ENCODE data around the gene ZNF598.
A peak's percentile ranks its signal among the peaks of the same experiment; 100 is the strongest.
"Not testable (repeated sequence)": the region's sequence is repeated elsewhere in the genome, so short reads cannot be mapped to it uniquely, and the experiment has no call there.

The ZNF598 gene

DNA sequence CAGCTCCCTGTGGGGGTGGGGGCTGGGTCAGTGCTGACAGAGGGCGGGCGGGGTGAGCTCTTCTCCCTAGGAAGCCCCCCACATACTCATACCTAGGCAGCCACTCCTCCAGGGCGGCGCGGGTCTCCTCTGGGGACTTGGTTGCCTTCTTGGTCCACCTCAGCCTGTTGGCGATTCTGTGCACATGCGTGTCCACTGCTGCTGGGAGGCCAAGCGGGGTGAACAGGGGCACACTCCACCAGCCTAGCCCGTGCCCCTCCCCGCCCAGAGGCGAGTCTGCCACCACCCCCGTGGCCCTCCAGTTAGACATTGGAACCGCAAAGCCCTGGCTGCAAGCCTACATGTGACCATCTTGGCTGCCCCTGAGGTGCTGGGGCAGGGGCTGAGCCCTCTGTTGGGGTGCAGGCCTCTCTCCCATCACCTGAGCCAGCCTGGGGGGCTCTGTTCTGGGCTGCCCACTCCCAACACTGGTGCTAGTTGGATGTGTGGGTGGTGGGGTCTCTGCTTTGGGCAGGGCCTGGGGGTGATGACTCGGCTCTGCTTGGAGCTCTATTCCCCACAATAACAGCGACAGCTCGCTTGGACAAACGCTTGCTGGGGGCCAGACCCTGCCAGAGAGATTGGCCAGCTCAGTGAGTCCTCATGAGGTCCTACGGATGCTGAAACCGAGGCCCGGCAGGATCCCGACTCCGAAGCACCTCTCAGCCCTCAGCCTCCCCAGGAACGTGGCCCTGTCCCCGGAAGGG, 30.6 kb upstream of the ZNF598 start:
- DNase-seq, result no peak

DNA sequence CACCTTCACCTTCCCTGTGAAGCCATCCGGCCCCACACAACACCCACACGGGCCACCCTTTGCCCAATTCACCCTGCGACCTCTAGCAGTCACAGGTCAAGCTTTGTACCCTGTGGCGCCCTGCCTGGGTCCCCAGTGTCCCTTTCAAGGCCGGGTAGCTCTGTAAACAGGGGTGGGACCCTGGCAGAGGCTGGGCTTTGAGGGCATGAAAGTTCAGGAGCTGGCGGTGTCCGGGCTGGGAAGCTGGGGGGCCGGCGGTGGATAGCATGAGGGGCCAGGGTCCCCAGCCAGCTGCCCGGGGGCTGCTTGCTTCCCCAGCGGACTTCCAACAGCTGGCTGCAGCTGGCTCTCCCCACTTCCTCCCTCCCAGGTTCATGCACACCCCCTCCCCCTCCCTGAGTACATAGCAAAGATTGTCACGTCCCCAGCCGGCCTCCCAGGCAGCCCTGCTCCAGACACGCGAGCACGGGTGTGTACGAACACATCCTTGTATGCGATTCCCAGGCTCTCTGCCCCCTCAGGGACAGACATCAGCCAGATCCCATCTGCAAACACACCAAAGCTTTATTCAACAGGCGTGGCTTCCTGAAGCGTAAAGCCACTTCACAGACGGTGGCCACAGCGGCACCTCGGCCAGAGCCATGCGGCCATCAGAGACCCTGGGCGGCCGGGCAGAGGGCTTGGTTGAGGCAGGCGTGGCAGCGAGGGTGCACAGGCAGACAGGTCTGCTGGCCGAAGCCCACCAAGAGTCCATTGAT, 29.8 kb upstream of the ZNF598 start:
- peak; percentile 82 for DNase-seq

DNA sequence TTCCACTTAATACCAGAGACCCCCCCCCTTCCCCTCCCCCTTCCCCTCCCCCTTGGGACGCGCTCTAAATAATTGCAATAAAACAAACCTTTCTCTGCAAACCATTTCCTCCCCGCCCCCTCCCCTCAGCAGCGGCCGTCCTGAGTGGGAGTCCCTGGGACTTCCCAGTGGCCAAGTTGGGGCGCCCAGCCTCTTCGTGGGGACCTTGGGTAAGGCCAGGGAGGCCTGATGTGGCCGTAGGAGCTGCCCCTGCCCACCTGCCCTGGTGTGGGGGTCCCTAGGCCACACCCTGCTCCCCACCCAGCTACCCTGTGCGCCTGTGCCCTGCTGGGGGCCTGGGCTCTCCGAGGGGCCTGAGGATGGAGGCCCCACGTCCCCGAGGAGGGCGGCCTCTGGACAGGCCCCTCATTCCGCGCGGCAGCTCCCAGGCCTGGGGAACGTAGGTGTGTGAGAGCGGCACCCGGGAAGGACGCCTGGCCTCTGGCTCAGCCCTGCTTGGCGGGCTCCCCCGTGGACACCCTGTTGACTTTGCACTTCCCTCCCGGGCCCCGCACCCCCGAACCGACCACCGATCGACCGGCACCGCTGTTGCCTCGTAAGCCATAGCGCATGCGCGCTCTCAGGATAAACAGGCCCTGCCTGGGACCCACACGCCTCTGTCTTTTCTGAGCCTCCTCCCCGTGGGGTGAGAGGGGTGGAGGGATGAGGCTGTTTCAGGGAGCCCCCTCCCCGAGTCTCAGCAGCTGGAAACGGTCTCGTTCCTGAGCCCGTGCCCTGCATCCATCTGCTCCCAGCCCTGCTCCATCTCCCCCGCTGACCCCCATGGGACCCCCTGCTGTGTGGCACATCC, 29.0 kb upstream of the ZNF598 start:
- DNase-seq, result peak; percentile 66

DNA sequence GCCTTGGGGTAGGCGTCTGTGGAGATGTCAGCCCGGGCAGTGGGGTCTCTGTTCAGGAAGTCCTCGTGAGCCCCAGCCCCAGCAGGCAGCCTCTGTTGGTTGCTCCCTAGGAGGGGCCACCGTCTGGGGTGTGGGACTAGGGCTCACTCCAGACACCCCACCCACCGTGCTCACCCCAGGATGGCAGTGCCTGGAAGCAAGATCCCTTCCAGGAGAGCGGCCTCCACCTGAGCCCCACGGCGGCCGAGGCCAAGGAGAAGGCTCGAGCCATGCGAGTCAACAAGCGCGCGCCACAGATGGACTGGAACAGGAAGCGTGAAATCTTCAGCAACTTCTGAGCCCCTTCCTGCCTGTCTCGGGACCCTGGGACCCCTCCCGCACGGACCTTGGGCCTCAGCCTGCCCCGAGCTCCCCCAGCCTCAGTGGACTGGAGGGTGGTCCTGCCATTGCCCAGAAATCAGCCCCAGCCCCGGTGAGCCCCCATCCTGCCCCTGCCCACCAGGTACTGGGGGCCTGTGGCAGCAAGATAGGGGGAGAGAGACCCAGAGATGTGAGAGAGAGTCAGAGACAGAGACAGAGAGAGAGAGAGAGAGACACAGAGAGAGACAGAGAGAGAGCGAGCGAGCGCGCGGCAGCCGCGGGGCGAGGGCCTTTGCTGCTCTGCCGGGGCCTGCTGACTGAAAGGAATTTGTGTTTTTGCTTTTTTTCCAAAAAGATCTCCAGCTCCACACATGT, 28.2 kb upstream of the ZNF598 start:
- DNase-seq, result peak; percentile 42

DNA sequence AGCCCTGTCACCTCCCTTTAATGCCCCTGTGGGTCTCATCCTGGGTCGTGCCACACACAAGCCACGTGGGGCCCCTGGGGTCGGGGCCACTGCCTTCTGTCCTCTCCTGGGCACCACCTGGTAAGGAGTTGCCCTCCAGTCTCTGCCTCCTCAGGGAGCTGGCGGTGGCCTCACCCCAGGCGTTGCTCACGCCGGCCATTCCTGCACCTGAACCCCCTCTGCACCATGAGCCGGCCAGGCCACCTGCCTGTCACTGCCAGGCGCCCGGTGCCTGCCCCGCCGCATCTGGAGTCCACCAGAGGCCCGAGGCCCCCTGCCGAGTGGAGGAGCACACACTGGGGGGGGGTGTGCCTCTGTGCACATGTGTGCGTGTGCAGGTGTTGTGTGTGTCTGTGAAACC, 27.5 kb upstream of the ZNF598 start:
- no peak for DNase-seq

DNA sequence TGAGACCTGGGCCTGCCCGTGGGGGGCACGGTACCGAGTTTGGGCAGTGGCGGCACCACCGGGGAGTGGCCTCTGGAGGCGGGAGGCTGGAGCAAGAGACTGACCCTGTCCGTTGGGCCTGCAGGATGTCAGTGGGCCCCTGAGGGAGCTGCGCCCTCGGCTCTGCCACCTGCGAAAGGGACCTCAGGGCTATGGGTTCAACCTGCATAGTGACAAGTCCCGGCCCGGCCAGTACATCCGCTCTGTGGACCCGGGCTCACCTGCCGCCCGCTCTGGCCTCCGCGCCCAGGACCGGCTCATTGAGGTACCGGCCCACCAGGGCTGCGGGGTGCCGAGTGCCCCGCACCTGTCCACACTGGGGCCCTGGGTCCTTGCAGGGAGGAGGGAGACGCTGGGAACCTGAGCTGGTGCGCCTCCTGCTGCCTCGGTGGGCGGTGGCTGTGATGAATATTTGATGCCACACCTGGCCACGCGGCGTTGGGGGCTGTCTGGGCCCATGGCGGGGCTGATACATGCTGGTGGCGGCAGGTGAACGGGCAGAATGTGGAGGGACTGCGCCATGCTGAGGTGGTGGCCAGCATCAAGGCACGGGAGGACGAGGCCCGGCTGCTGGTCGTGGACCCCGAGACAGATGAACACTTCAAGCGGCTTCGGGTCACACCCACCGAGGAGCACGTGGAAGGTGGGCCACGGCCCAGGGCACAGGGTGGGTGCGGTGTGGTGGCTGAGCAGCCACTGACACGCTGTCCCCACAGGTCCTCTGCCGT, 26.8 kb upstream of the ZNF598 start:
- peak; percentile 22 for DNase-seq

DNA sequence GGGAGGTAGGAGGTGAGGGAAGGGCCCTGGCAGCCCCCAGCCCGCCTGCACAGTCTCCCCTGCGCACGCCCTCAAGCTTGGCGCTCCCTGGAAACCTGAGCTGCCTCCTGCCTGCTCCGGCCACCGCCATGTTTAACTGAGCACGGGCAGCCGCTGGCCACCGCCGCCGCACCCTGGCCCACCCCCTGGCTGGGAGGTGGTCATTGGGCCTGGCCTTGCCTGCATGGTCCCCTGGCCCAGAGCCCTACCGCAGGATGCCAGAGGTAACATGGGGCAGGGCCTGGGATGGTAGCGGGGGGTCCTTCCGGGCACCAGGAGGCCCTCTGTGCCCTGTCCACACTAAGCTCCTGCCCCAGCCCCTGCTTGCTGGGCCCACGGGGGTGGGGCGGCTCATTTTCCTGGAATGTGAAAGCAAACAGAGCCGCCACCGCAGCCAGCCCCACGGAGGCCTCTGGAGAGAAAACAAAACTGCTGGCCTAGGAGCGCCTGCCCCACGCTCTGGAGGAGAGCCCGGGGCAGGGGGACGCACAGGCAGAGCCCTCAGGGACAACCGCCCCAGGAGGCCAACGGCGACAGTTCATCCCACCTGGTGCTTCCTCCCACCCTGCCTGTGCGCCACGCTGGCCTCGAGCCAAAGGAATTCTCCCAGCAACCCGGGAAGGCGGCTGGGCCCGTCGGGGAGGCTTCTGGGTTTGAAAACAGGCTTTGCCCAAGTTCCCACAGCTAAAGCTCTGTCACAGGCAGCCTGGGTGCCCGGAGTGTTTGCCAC, 26.0 kb upstream of the ZNF598 start:
- peak; percentile 81 for DNase-seq

DNA sequence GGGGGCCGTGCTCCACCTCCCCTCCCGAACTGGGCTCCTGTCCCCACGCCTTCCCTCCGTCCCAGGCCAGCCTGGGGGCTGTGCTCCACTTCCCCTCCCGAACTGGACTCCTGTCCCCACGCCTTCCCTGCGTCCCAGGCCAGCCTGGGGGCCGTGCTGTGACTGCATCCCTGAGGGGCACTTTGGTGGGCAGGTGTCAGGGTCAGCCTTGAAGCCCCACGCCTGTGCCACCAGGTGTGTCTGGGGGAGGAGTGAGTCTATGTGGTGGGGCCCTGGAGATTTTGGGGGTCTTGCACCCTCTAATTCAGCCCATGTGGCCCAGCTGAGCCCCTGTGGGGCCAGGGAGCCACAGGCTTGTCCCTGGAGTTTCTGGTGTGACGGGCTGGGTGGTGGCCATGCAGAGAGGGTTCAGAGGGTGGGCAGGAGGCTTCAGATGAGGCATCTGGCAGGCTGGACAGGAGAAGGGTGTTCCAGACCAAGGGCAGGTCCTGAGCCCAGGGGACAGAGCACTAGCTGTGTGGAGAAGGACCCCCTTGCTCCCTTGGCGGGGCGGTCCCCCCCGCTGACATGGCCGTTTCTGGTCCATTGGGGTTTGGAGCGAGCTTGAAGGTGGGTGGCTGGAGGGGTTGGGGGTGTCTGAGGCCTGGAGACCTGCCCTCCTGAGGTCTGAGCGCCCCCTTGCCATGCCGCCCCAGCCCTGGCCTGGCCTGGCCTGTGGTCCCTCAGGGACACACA, 25.2 kb upstream of the ZNF598 start:
- no peak for DNase-seq

DNA sequence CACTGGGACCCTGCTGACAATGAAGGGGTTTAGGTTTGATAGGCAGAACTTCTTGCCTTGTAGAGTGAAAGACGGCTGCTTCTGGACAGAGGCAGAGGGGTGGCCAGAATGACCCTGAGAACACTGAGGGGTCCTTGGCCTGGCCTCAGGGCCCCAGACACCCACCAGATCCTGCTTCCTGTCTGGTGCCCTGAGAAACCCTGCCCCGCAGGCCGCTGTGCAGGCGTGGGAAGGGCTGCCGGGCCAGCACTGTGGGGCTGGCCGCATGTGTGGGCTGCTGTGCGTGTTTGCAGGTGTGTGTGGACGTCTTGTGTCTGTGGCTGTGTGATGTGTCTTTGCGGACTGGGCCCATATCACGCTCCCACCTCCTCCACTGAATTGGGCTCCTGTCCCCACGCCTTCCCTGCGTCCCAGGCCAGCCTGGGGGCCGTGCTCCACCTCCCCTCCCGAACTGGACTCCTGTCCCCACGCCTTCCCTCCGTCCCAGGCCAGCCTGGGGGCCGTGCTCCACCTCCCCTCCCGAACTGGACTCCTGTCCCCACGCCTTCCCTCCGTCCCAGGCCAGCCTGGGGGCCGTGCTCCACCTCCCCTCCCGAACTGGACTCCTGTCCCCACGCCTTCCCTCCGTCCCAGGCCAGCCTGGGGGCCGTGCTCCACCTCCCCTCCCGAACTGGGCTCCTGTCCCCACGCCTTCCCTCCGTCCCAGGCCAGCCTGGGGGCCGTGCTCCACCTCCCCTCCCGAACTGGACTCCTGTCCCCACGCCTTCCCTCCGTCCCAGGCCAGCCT, 24.5 kb upstream of the ZNF598 start:
- DNase-seq, result not testable (repeated sequence)

DNA sequence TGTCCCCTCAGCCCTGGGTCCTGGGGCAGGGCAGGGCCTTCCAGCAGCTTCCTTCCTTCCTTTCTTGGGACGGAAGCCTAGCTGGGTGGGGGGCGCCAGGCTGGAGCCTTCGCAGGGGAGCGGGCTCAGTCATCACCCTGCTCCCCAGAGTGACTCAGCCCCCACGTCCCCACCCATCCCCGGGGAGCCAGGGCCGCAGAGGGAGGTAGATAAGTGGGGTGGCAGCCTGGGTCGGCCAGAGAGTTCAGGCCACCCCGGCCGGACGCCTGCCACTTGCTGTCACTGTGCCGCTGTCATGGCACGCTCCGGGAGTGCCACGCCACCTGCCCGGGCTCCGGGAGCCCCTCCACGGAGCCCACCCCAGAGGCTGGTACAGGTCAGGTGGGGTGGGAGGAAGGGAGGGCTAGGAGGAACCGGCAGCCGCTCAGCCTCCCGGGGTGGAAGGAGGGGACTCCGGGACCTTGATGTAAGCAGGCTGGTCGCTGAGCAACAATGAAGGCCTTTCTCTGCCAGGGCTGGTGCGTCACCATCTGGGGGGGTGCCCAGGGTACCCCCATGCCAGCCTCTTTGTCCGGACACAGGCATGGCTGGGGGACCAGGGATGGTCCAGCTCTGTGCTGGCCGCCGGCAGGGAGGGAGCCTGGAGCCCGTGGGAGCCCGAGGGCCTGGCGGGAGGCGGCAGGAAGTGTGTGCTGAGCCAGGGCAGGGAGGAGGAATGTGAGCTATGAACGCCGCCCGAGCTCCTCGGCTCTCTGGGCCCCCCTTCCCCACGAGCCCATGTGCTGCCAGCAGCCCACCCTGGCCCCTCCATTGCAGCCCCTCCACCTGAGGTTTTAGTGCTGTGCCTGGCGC, 23.7 kb upstream of the ZNF598 start:
- peak; percentile 82 for DNase-seq

DNA sequence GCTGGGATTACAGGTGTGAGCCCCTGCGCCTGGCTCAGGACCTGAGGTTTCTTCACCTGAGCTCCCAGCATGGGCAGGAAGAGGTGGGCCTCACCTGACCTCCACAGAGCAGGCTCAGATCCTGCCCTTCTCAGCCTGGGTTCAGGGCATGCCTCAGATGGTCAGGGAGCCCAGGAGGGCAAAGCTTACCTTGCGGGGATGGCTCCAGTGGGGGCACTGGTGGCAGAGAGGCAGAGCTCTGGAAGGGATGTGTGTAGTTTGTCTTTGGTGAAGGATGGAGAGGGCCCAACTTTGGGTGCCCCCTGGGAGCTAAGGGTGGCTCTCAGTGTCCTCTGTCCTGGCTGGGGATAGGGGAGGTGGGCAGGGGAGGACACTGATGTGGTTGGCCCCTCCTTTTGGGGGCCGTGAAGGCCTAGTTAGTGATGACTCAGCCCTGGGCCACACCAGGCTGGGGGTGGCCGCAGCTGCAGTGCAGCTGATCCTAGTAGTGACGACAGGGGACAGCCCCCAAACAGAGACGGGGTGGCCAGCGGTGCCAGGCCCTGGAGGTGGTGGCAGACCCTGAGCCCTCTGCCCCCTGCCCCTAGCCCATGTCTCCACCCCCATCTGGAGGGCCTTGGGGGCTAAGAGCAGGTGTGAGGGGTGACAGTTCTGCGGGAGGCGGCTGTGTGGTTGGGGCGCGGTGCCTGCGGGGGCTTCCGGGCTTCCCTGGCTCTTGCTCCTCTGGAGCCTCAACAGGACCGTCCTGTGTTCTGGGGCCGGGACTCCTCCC, 22.9 kb upstream of the ZNF598 start:
- no peak for DNase-seq

DNA sequence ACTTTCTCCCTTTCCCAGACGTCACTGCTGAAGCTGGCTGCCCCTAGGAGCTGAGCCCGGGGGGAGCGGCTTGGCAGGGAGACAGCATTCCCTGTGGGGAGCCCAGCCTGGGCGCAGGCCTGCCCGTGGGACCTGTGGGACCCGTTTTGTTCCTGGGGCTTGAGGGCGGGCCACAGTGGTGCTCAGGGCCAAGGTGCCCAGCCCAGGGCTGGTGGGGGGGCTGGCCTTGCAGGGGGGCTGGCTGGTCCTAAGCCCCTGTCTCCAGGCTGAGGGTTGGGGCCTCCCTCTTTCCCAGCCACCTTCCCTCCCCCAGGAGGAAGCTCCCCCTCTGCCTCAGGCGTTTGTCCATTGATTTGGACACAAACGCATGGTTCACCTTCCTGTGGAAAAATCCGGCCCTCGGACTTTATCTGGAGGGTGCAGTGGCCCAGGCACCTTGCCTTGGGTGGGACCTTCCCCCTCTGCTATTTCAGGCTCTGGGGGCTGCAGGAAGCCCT, 21.5 kb upstream of the ZNF598 start:
- DNase-seq, result no peak

DNA sequence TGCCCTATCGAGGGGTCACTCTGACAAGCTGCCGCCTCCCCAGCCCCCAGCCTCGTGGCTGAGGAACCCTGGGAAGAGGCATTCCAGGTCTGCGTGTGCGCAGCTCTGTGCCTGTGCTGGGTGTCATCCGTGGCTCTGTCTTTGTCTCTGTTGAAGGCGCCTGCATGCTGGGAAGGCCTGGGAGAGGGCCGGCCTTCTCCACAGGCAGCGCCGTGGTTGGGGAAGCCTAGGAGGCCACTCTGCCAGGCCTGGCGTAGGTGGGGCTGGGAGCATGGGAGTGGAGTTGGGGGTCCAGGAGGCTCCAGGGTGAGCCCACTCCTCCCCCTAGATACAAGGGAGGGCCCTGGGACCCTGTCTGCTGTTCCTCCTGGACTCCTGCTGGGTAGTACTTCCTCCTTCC, 20.4 kb upstream of the ZNF598 start:
- no peak for DNase-seq

DNA sequence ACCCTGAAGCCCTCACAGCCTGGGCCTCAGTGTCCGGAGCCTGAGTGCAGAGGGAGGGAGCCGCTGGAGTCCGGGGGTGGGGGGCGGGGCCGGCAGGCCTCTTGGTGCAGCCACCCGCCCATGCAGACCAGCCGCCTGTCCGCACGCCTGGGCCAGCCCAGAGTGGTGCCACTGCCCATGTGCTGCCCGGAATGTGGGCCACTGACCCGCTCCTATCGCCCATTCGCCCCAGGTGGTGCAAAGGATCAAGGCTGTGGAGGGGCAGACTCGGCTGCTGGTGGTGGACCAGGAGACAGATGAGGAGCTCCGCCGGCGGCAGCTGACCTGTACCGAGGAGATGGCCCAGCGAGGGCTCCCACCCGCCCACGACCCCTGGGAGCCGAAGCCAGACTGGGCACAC, 19.7 kb upstream of the ZNF598 start:
- no peak for DNase-seq

DNA sequence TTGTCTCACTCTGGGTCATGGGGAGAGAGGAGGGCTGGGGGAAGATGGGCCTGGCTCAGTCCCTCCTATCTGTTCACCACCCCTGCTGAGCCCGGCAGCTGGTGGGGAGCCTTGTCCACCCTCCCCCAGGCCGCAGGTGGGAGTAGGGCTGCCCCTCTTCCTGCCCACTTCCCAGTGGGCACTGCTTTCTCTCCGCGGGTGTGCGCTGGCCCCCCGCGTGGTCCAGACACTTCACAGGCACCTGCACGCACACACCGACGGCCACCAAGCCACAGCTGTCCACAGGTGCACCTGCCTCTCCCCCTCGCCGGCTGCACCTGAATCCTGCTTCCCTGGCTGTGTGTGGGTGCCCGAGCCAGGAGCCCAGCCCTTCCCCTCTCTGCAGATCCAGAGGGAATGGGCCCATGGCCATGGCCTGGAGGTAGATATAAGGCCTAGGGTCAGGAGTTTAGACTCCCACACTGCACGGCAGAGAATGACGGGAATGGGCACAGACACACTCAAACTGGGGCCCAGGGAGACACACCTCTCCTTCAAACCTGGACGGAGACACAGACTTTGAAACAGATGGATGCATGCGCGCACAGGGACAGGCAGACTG, 19.1 kb upstream of the ZNF598 start:
- no peak for DNase-seq

DNA sequence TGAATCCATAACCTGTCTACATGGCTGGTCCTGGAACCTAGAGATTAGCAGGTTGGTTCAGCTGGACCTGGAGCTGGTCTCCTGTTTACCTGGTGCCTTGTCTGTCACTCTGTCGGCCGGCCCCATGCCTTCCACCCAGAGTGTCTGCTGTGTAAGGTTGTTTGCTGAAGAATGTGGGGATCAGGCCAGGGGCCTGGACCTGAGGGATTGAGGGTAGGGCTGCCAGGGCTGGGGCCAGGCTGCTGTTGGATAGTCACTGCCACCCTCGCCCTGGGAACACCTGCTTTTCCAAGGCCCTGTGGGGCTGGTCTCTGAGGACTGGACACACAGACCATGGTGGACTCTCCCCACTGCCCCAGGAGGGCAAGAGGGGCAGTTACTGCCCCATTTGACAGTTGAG, 18.5 kb upstream of the ZNF598 start:
- DNase-seq, result no peak
